Gastroesophageal sphincter (tissue), 4 donors: ENCODE results near the gene TMED10. TPM values are rescaled to one million over a fixed set of nuclear protein-coding genes. Genes with fewer than 3 reads are reported as not detected.

Source experiments
- ATAC-seq: fragments of 150-250 bp; one replicate; pipeline ENCODE4 v1.9.1; 2016; ENCODE audit warnings: mild to moderate bottlenecking, moderate library complexity
- H3K27ac ChIP-seq, 4 donors: fragments of 200-600 bp; sonication (generic) in 3 of 4; 1 replicate in 3 of 4; 2 replicates in 1 of 4; pipeline ENCODE4 v1.5.1; 2016 to 2019
- H3K27me3 ChIP-seq: fragments of 200-600 bp; sonication (generic); one replicate; pipeline ENCODE4 v1.5.1; 2019
- H3K36me3 ChIP-seq, 2 donors: fragments of 200-600 bp; sonication (generic); one replicate each; pipeline ENCODE4 v1.5.1; 2019; ENCODE audit warnings: control low read depth in 1 of 2
- H3K4me1 ChIP-seq, 3 donors: fragments of 200-600 bp; sonication (generic); 1 replicate in 2 of 3; 2 replicates in 1 of 3; pipeline ENCODE4 v1.5.1; 2016 to 2019; ENCODE audit warnings: control low read depth in 2 of 3
- H3K4me3 ChIP-seq, 2 donors: fragments of 200-600 bp; sonication (generic); one replicate each; pipeline ENCODE4 v1.5.1; 2019; ENCODE audit warnings: mild to moderate bottlenecking in 1 of 2, moderate library complexity in 1 of 2
- H3K9me3 ChIP-seq, 3 donors: fragments of 200-600 bp; sonication (generic); one replicate each; pipeline ENCODE4 v1.5.1; 2017 to 2019; ENCODE audit warnings: control low read depth in 2 of 3
- EP300 ChIP-seq: sonication (generic); formaldehyde crosslinking; IDR thresholded peaks from one replicate; pipeline ENCODE4 v1.6.1; 2017; ENCODE audit warnings: antibody characterized with exemption, mild to moderate bottlenecking
- POLR2A ChIP-seq, 2 donors: fragments of 450-650 bp; IDR thresholded peaks; one replicate each; pipeline ENCODE4 v1.6.1; 2017; ENCODE audit warnings: antibody characterized with exemption in 2 of 2, mild to moderate bottlenecking in 2 of 2, moderate library complexity in 1 of 2
- POLR2AphosphoS5 ChIP-seq: sonication (generic); formaldehyde crosslinking; IDR thresholded peaks from one replicate; pipeline ENCODE4 v1.6.1; 2017; ENCODE audit warnings: antibody characterized with exemption
- WGBS, 2 donors: methylation state at CpG; one replicate each; pipeline ENCODE4 v1.1.5; 2018; ENCODE audit warnings: low coverage in 1 of 2; 5-methylcytosine and 5-hydroxymethylcytosine counted together
- total RNA-seq, 4 donors: library from RNA; depleted of rRNA; stranded (reverse); fragments of >200 nt; gene quantifications; one replicate each; pipeline ENCODE4 v1.1.0, GENCODE V29; 2016
- TF ChIP-seq, protein P1 (sequence below), 4 experiments: fragments of 200-600 bp in 2 of 4; fragments of 450-650 bp in 2 of 4; sonication (generic) in 1 of 4; IDR thresholded peaks; one replicate each; pipeline ENCODE4 v1.5.1; 2017 to 2019; ENCODE audit warnings: antibody characterized with exemption in 4 of 4, mild to moderate bottlenecking in 2 of 4, moderate library complexity in 2 of 4

TMED10 gene
- total RNA-seq, 4 donors from 2014 or later: 140 to 241 (median 162) TPM

DNA sequence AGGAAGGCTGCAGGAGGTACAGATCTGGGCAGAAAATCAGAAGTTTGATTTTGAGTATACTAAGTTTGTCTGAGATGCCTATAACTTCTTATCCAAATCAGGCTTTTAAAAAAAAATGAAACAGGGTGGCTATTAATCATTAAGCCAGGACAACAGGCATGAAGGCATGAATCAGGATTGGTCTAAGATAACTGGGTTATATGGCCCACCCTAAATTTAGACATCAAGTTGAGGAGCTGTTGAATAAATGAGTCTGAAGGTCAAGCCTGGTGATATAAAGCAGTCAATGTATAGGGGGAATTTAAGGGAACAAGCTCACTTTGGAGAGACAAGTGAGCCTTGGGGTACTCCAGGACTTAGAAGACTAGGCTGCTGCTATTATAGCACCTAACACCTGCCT, 78.2 kb downstream of the TMED10 start:
- H3K36me3 ChIP-seq: peaks cover 10 to 99% of the 10 kb centered on the region in 2 donors
- no peak overlapping the region for H3K27ac ChIP-seq
- ATAC-seq: no peak
- no peaks in the 10 kb centered on the region for H3K4me1 ChIP-seq
- TF ChIP-seq POLR2A (IDR thresholded peaks at IDR 0.05): no peak
- TF ChIP-seq, protein P1, sequence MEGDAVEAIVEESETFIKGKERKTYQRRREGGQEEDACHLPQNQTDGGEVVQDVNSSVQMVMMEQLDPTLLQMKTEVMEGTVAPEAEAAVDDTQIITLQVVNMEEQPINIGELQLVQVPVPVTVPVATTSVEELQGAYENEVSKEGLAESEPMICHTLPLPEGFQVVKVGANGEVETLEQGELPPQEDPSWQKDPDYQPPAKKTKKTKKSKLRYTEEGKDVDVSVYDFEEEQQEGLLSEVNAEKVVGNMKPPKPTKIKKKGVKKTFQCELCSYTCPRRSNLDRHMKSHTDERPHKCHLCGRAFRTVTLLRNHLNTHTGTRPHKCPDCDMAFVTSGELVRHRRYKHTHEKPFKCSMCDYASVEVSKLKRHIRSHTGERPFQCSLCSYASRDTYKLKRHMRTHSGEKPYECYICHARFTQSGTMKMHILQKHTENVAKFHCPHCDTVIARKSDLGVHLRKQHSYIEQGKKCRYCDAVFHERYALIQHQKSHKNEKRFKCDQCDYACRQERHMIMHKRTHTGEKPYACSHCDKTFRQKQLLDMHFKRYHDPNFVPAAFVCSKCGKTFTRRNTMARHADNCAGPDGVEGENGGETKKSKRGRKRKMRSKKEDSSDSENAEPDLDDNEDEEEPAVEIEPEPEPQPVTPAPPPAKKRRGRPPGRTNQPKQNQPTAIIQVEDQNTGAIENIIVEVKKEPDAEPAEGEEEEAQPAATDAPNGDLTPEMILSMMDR (IDR thresholded peaks at IDR 0.05): no peak
- no peak for TF ChIP-seq EP300
- H3K27me3 ChIP-seq: no peaks in the 10 kb centered on the region
- H3K4me3 ChIP-seq: no peak overlapping the region
- H3K9me3 ChIP-seq: no peaks in the 10 kb centered on the region

DNA sequence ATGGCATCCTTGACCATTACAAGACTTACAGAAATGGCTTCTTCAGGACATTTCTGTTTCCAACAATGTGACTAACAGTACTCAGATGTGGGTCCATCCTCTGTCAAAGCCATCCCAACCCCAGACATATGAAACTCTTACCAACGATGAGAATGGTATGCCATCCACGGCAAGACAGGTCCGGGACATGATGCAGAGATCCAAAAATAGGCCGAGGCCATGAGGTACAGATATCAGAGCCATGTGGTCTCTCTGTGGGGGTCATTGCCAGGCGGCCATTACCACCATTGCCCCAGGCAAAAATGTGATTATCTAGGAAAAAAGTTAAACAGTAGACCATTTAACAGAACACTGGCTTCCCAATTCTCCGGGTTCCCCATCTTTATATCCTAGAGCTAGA, 79.5 kb downstream of the TMED10 start:
- no peak overlapping the region for H3K4me3 ChIP-seq
- peaks cover 10 to 100% of the 10 kb centered on the region in 2 donors for H3K36me3 ChIP-seq
- ATAC-seq: no peak
- WGBS, 2 donors: 69 to 82% methylated on average over 3 to 6 of the region's 6 CpGs
- H3K9me3 ChIP-seq: no peaks in the 10 kb centered on the region
- TF ChIP-seq, protein P1 (IDR thresholded peaks at IDR 0.05): no peak
- TF ChIP-seq POLR2AphosphoS5 (no peak), EP300 (no peak), POLR2A (IDR thresholded peaks at IDR 0.05) (no peak)
- H3K27me3 ChIP-seq: no peaks in the 10 kb centered on the region
- H3K4me1 ChIP-seq: no peaks in the 10 kb centered on the region
- no peak overlapping the region for H3K27ac ChIP-seq

DNA sequence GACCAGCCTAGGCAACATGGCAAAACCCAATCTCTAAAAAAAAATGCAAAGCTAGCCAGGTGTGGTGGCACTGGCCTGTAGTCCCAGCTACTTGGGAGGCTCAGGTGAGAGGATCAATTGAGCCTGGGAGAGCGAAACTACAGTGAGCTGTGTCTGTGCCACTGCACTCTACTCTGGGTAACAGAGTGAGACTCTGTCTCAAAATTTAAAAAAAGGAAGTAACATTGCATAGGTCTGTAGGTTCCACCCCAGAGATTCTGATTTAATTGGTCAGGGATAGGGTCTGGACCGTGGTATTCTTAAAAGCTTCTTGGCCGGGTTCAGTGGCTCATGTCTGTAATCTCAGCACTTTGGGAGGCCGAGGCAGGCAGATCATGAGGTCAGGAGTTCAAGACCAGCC, 80.7 kb downstream of the TMED10 start:
- no peak overlapping the region for H3K4me3 ChIP-seq
- ATAC-seq: no peak
- H3K4me1 ChIP-seq: no peaks in the 10 kb centered on the region
- TF ChIP-seq POLR2A (IDR thresholded peaks at IDR 0.05): no peak
- TF ChIP-seq, protein P1 (IDR thresholded peaks at IDR 0.05): no peak
- TF ChIP-seq EP300: no peak
- H3K9me3 ChIP-seq: no peaks in the 10 kb centered on the region
- no peaks in the 10 kb centered on the region for H3K27me3 ChIP-seq
- H3K36me3 ChIP-seq: peaks cover 10 to 100% of the 10 kb centered on the region in 2 donors
- 40 to 93% methylated on average over 1 to 4 of the region's 4 CpGs for WGBS, 2 donors
- H3K27ac ChIP-seq: no peak overlapping the region

DNA sequence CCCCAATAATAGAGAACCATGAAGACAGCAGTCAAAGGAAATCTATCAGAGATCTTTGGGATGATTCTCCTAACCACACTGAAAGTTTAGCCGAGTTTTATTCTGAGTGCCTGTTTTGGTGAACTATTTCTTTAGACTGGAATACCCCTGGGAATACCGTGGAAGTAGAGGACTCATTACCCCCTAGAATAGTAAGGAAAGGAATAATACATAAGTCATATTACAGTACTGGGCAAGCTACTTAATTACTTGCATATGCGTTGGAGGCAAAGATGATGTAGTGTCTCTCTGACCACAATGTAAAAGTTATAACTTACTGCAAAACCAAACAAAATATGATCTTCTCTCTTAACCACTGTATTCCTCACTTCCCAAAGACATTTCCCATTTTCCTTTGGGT, 81.5 kb downstream of the TMED10 start:
- H3K27ac ChIP-seq: no peak overlapping the region
- ATAC-seq: no peak
- no peak overlapping the region for H3K4me3 ChIP-seq
- no peaks in the 10 kb centered on the region for H3K27me3 ChIP-seq
- TF ChIP-seq, protein P1 (IDR thresholded peaks at IDR 0.05): no peak
- TF ChIP-seq POLR2AphosphoS5 (no peak), POLR2A (IDR thresholded peaks at IDR 0.05) (no peak), EP300 (no peak)
- WGBS, 2 donors: 79 to 85% methylated on average over 2 to 3 of the region's 3 CpGs
- no peaks in the 10 kb centered on the region for H3K4me1 ChIP-seq
- H3K36me3 ChIP-seq: peaks cover 10 to 100% of the 10 kb centered on the region in 2 donors
- no peaks in the 10 kb centered on the region for H3K9me3 ChIP-seq

DNA sequence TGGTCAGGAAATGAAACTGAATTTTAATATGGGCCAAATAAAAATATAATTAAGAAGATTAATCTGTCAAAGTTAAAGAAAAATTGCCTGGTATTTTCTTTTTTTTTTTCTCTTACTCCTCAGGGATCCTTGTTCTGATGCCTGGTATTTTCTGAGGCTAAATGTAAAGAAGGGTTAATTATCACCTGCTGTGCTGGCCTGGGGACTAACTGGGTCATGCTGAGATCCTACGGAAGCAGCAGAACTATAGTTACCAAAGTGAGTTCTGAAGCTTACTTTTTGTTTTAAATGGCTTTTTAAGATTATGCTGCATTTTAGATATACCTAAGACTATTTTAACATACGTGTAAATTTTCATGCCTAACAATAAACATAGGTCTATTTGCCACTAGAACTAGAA, 83.7 kb downstream of the TMED10 start:
- ATAC-seq: no peak
- no peaks in the 10 kb centered on the region for H3K9me3 ChIP-seq
- TF ChIP-seq POLR2AphosphoS5: no peak
- TF ChIP-seq POLR2A (IDR thresholded peaks at IDR 0.05): no peak
- TF ChIP-seq, protein P1 (IDR thresholded peaks at IDR 0.05): no peak
- TF ChIP-seq EP300: no peak
- H3K4me1 ChIP-seq: no peaks in the 10 kb centered on the region
- H3K36me3 ChIP-seq: peaks cover 13 to 100% of the 10 kb centered on the region in 2 donors
- WGBS, 2 donors: 57 to 66% methylated on average over 2 of the region's 2 CpGs
- H3K4me3 ChIP-seq: no peak overlapping the region
- no peak overlapping the region for H3K27ac ChIP-seq
- H3K27me3 ChIP-seq: no peaks in the 10 kb centered on the region
